ENCODE measurements around the gene EIF2AK3.

The EIF2AK3 gene

DNA sequence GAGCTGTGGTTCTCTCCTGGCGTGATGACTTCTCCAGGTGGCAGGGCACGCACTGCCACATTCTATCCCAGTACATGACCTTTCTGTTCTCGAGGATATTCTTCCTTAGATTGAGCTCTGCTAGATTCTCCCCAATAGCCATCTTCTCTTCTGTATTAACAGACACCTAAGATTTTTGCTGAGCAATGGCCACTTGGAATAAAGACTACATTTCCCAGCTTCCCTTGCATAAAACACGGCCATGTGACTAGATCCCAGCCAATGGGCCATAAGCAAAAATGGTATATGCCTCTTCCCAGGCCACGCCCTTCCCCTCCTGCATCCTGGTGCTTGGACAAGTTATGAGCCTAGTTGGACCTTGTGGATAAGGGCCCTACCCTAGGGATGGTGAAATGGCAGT is 82.1 kb downstream of the EIF2AK3 start:
- DNase-seq (ENCODE audit: low read depth in 4 of 4, low spot score in 1 of 4): no peak

DNA sequence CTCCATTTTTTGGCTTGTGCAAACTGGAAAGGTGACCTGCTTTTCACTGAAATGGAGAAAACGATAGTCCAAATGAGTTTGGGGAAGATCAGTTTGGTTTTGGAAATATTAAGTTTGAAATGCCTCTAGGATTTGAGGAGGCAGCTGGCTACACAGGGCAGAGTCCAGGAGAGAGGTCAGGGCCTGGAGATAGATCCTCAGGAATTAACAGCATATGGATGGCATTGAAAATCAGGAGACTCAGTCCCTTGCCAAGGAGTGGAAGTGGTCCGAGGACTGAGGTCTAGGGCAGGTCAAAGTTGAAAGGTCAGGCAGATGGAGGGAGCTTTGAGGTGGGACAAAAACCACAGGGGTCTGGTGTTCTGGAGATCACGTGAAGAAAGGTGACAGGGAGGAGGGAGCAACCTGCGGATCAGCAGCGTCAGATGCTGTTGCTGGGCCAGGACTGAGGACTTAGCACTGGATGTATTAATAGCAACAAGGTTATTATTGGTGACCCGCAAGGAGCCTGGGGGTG is 83.7 kb downstream of the EIF2AK3 start:
- DNase-seq (ENCODE audit: low read depth in 4 of 4, low spot score in 1 of 4): no peak

DNA sequence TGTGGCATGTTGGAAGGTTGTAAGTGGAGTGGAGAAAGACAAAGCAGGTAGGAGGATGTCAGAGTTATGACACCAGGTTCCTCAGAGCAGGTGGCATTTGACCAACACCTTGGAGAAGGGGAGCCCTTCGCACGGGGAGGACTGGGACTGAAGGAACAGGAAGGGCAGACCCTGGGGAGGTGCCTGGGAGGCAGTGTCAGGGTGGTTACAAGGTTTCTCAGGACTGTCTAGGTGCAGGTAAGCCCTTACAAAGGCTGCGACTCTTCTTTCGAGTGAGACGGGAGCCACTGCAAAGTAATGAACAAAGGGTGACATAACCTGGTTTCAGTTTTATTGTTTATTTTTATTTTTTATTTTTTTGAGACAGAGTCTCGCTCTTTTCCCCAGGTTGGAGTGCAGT is 84.6 kb downstream of the EIF2AK3 start:
- DNase-seq (ENCODE audit: low read depth in 4 of 4, low spot score in 1 of 4): no peak

DNA sequence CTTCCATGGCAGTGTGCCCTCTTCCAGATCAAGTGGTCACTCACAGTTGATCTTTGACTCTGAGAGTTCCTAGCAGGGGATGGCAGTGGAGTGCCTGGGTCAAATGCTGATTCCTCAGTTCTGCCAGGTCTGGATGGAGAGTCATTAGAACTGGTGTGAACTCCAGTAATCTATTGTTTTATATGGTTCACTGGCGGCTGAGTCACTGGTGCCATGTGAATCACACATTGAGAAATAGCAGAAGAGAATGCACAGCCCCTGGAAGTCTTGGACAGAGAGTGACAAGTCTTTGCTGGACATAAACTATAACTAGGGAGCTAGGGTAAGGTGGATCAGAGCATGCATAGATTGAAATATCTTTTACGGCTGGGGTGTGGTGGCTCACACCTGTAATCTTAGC is 86.9 kb downstream of the EIF2AK3 start:
- no peak for DNase-seq (ENCODE audit: low read depth in 4 of 4, low spot score in 1 of 4)

DNA sequence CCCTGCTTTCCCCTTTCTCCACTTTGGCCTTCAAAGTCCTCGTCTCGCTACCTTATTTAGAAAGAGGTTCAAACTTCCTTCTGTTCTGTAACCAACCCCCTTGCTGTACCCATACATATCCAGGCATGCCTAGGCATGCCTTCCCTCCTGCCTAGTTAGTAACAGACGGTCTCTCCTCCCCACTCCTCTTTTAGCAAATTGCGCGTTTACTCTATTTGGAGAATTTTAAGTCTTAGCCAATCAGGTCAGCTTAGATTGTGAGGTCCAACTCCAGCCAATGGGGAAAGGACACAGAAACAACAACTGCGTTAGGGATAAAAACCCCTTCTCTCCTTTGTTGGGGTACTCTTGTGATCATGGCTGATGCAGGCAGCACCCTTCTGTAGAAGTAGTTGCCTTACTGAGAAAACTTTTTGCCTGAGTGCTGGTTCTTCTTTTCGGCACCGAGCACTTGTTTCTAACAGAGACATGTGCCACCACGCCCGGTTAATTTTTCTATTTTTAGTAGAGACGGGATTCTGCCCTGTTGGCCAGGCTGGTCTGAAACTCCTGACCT is 88.8 kb downstream of the EIF2AK3 start:
- no peak for DNase-seq (ENCODE audit: low read depth in 4 of 4, low spot score in 1 of 4)

DNA sequence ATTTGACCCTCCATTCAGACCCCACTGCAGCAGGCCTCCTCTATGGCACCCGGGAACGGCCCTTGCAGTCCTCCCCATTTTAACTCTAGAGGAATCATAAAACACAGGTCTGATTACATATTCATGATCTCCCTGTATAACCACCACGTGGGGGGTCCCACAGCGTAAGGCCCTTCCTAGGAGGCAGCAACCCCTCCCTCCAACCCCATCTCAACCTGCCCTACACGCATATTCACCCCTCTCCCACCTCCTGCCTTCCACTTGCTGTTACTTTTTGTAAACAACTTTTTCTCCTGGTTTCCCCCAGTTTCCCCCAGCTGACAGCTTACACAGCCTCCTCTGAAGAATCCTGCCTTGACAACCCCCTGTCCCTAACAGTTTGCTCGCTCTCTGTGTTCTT is 89.6 kb downstream of the EIF2AK3 start:
- DNase-seq (ENCODE audit: low read depth in 4 of 4, low spot score in 1 of 4): no peak

DNA sequence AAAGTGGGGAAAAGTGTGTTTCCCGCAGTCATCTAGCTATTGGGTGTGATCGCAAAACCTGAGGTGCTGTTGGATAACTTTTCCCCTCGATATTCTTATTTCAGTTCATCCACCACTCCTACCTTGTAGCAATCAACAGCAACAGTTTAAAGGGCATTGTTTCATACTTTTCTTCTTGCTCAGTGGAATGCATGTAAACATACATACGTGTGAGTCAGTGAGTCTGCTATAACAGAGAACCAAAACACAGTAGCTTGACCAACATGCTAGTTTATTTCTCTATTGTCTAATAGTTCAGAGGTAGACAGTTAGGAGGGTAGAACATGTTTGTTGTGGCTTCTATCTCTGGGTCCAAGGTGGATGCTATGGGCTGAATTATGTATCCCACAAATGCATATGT is 97.2 kb downstream of the EIF2AK3 start:
- no peak for DNase-seq (ENCODE audit: low read depth in 4 of 4, low spot score in 1 of 4)

DNA sequence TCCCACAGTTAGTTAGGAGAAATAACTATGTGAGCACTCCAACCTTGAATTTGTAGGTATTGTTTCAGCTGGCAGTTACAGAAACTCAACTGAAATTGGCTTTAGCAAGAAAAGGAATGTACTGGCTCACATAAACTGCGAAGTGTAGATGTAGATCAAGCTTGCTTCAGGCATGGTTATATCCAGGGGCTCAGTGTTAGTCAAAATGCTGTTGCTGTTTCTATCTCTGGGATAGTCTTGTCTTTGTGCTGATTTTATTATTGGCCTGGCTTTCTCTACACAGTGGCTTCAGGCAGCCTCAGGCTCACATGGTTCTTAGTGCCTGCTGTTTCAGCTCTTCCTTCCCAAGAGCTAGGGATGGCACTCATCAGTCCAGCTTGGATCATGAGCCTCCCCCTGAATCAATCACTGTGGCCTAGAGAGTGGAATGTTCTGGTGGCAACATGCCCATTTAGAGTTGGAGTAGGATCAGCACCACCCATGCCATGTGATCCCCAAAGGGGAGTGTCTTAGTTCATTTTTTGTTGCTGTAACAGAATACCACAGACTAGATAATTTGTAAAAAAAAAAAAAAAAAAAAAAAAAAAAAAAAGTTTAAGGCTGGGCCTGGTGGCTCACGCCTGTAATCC is 105.7 kb downstream of the EIF2AK3 start:
- DNase-seq (ENCODE audit: low read depth in 4 of 4, low spot score in 1 of 4): no peak

DNA sequence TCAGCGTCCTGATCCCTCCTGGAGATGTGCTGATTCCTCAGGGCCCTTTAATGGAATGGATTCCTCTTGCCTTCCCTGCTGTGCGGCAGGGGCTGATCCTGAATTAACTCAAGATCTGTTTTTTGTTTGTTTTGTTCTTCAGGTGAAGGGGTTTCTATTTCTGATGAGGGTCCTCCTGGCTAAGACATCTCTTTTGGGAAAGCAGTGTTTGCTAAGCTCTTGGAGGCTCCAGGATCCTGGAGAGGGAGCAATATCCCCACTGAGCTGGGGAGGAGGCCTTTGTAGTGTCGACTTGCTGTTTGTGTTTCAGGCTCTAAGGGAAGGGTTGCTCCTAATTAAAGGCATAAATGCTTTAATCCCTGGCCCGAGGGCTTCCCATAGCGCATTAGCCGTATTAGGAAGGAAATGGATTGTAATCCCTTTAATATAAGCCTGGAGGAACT is 109.5 kb downstream of the EIF2AK3 start:
- DNase-seq (ENCODE audit: low read depth in 4 of 4, low spot score in 1 of 4): no peak

Data from stimulated activated CD4-positive, alpha-beta T cell treated with anti-CD3 and anti-CD28 coated beads, Interleukin-1b, Interleukin-23, amount 100 ng/mL, for 24 hours (primary cell).